Fibroblast of the aortic adventitia (primary cell): ENCODE data around the gene EDEM2. TPM values are rescaled to one million over a fixed set of nuclear protein-coding genes. Genes with fewer than 3 reads are reported as not detected.
"Not testable (repeated sequence)": the region's sequence is repeated elsewhere in the genome, so short reads cannot be mapped to it uniquely, and the experiment has no call there.

ENCODE experiments used
- DNase-seq: peaks from one replicate; pipeline ENCODE4 v3.0.0-alpha.2; 2010; ENCODE audit warnings: low read depth
- H3K4me3 ChIP-seq: 2 replicates; pipeline ENCODE4 v1.5.1; 2011; ENCODE audit warnings: low read depth, mild to moderate bottlenecking, control low read depth, low read length, moderate library complexity
- total RNA-seq: library from RNA; depleted of rRNA; stranded (reverse); fragments of >200 nt; gene quantifications from 2 replicates; pipeline ENCODE4 v1.2.3, GENCODE V29; 2012; ENCODE audit warnings: low replicate concordance
- TF ChIP-seq, protein P1 (sequence below): IDR thresholded peaks from 2 replicates; pipeline ENCODE4 v1.5.1; 2011; ENCODE audit warnings: mild to moderate bottlenecking, low read length, control low read depth, inconsistent platforms; ENCODE audit not compliant: insufficient read depth

Gene EDEM2
- total RNA-seq, 1 donor: 34.1 TPM

GRCh38 chr20:35174458-35175216 lies 27.5 kb upstream of the EDEM2 start:
- TF ChIP-seq, protein P1, sequence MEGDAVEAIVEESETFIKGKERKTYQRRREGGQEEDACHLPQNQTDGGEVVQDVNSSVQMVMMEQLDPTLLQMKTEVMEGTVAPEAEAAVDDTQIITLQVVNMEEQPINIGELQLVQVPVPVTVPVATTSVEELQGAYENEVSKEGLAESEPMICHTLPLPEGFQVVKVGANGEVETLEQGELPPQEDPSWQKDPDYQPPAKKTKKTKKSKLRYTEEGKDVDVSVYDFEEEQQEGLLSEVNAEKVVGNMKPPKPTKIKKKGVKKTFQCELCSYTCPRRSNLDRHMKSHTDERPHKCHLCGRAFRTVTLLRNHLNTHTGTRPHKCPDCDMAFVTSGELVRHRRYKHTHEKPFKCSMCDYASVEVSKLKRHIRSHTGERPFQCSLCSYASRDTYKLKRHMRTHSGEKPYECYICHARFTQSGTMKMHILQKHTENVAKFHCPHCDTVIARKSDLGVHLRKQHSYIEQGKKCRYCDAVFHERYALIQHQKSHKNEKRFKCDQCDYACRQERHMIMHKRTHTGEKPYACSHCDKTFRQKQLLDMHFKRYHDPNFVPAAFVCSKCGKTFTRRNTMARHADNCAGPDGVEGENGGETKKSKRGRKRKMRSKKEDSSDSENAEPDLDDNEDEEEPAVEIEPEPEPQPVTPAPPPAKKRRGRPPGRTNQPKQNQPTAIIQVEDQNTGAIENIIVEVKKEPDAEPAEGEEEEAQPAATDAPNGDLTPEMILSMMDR: no peak
- DNase-seq: no peak

DNA sequence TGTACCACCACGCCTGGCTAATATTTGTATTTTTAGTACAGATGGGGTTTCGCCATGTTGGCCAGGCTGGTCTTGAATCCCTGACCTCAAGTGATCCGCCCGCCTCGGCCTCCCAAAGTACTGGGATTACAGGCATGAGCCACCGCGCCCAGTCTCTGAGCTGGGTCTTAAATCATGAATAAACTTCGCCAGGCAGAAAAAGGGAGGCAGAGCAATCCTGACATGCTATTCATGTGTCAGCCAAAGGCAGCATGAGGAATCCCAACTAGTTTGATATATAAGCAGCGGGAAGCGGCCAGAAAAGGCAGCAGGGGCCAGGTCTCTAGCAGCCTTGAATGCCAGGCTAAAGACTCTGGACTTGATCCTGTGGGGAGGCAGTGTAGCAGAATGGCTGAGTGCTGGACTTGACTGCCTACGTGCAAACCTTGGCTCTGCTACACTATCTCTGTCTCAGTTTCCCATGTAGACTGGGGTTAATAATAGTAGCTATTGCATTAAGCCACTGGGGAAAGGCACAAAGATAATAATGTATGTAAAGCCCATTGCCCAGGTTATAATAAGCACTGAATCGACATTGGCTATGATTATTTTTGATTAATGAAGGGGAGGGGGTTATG lies 26.5 kb upstream of the EDEM2 start:
- DNase-seq: peak; percentile 52
- peak overlapping the region; percentile 47 for H3K4me3 ChIP-seq
- TF ChIP-seq, protein P1: no peak

More at GRCh38 chr20:35174458-35175216, 27.5 kb upstream of the EDEM2 start:
- no peak overlapping the region for H3K4me3 ChIP-seq

GRCh38 chr20:35172434-35172806 lies 25.3 kb upstream of the EDEM2 start:
- TF ChIP-seq, protein P1: no peak
- no peak for DNase-seq
- peak overlapping the region; percentile 82 for H3K4me3 ChIP-seq

- TF ChIP-seq, protein P1: no peak
- H3K4me3 ChIP-seq: peak within 1 kb of the TSS; percentile 82
- DNase-seq: peak; percentile 93
Measured at GRCh38 chr20:35171753-35172433, 24.8 kb upstream of the EDEM2 start, which contains the start of gene PROCR. Gene PROCR, plus strand, starts transcription at chr20:35172072. Its CDS starts 83 bp downstream, at chr20:35172155.

DNA sequence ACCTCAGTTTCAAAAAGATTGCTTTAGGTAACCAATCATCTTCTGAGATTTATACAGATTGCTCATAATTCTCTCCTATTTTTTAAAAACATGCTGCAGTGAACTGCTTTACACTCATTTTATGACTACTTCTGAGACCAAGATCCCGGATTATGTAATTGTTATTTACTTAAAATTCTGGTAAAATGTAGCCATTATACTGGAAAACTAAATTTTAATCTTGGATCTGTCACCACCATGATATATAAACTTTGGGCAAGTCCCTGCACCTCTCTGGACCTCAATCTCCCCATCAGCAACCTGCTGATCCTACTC lies 24.3 kb upstream of the EDEM2 start:
- TF ChIP-seq, protein P1: no peak

GRCh38 chr20:35168701-35169409 lies 21.7 kb upstream of the EDEM2 start:
- DNase-seq, H3K4me3 ChIP-seq: not testable (repeated sequence)

More for the DNA sequence above, 24.3 kb upstream of the EDEM2 start:
- DNase-seq: no peak
- H3K4me3 ChIP-seq: peak overlapping the region; percentile 82
